Lower lobe of right lung (tissue), 2 donors: ENCODE measurements around the gene CA5B. TPM values are rescaled to one million over a fixed set of nuclear protein-coding genes. Genes with fewer than 3 reads are reported as not detected.

Experiments
- ATAC-seq, 2 donors: fragments of 200-7000 bp; cut with Tn5 transposase; one replicate each; pipeline ENCODE4 v1.9.1; 2020 to 2022; ENCODE audit warnings: mild to moderate bottlenecking in 2 of 2, moderate library complexity in 2 of 2
- DNase-seq: peaks from one replicate; pipeline ENCODE4 v3.0.0-alpha.2; 2020
- H3K27ac ChIP-seq: fragments of 200-600 bp; one replicate; pipeline ENCODE4 v1.8.0; 2022
- H3K27me3 ChIP-seq: fragments of 200-600 bp; one replicate; pipeline ENCODE4 v1.8.0; 2022; ENCODE audit warnings: low read depth
- H3K36me3 ChIP-seq: fragments of 200-600 bp; one replicate; pipeline ENCODE4 v1.8.0; 2022; ENCODE audit warnings: mild to moderate bottlenecking
- H3K4me1 ChIP-seq: fragments of 200-600 bp; one replicate; pipeline ENCODE4 v1.8.0; 2022
- H3K4me3 ChIP-seq: fragments of 200-600 bp; one replicate; pipeline ENCODE4 v1.8.0; 2022; ENCODE audit warnings: mild to moderate bottlenecking
- H3K9me3 ChIP-seq: fragments of 200-600 bp; one replicate; pipeline ENCODE4 v1.8.0; 2022
- CTCF ChIP-seq: fragments of 200-600 bp; IDR thresholded peaks from one replicate; pipeline ENCODE4 v1.8.0; 2022; ENCODE audit warnings: antibody characterized with exemption, mild to moderate bottlenecking
- intact Hi-C: fragments of 100-400 bp; cut with DNase I; formaldehyde crosslinking; loops from one replicate; pipeline ENCODE4 v1.11.0; 2022
- total RNA-seq: library from RNA; stranded (reverse); fragmentation: NEBNext Ultra II Directional; extraction: Animal tissue kit (Norgen Biotek cat#: 25700); gene quantifications from one replicate; pipeline ENCODE4 v1.2.1, GENCODE V29; 2021
- donor health status: DM: no; HTN: yes; CAD: no; lungs with severe emphysema.

CA5B gene
- total RNA-seq, 1 donor from 2014 or later: 12.6 TPM

- H3K4me1 ChIP-seq: peaks cover 16% of the 10 kb centered on the region
- no peak for ATAC-seq
- no peaks in the 10 kb centered on the region for H3K9me3 ChIP-seq
- DNase-seq: no peak
- no peaks in the 10 kb centered on the region for H3K27me3 ChIP-seq
- intact Hi-C loops: no loop called here
- TF ChIP-seq CTCF: no peak
- H3K27ac ChIP-seq: no peak overlapping the region
- no peaks in the 10 kb centered on the region for H3K36me3 ChIP-seq
- no peak overlapping the region for H3K4me3 ChIP-seq
Observed at GRCh38 chrX:15747626-15748173, 9.6 kb downstream of the CA5B start.

- ATAC-seq (no peak), DNase-seq (no peak)
- H3K9me3 ChIP-seq: no peaks in the 10 kb centered on the region
- intact Hi-C loops: no loop called here
- H3K4me1 ChIP-seq: peaks cover 16% of the 10 kb centered on the region
- H3K4me3 ChIP-seq: no peak overlapping the region
- no peaks in the 10 kb centered on the region for H3K27me3 ChIP-seq
- TF ChIP-seq CTCF: no peak
- no peaks in the 10 kb centered on the region for H3K36me3 ChIP-seq
- H3K27ac ChIP-seq: no peak overlapping the region
Observed at GRCh38 chrX:15748841-15749240, 10.8 kb downstream of the CA5B start.

GRCh38 chrX:15749642-15750610, 11.9 kb downstream of the CA5B start:
- no peak overlapping the region for H3K4me3 ChIP-seq
- peaks cover 16% of the 10 kb centered on the region for H3K4me1 ChIP-seq
- no peaks in the 10 kb centered on the region for H3K36me3 ChIP-seq
- intact Hi-C loops: no loop called here
- H3K27me3 ChIP-seq: no peaks in the 10 kb centered on the region
- ATAC-seq (peak; percentile 70 to 71), DNase-seq (peak; percentile 44)
- peak overlapping the region; percentile 81 for H3K27ac ChIP-seq
- no peaks in the 10 kb centered on the region for H3K9me3 ChIP-seq
- no peak for TF ChIP-seq CTCF

GRCh38 chrX:15750611-15751154, 12.6 kb downstream of the CA5B start:
- no peak for TF ChIP-seq CTCF
- no peaks in the 10 kb centered on the region for H3K36me3 ChIP-seq
- no peaks in the 10 kb centered on the region for H3K9me3 ChIP-seq
- ATAC-seq: peak in 1 of 2 donors; percentile 25
- no peaks in the 10 kb centered on the region for H3K27me3 ChIP-seq
- H3K4me1 ChIP-seq: peaks cover 16% of the 10 kb centered on the region
- DNase-seq: no peak
- H3K4me3 ChIP-seq: no peak overlapping the region
- H3K27ac ChIP-seq: peak overlapping the region; percentile 81
- intact Hi-C loops: no loop called here

GRCh38 chrX:15751155-15751819, 13.2 kb downstream of the CA5B start:
- H3K36me3 ChIP-seq: no peaks in the 10 kb centered on the region
- intact Hi-C loops: no loop called here
- H3K27ac ChIP-seq: peak overlapping the region; percentile 81
- no peaks in the 10 kb centered on the region for H3K27me3 ChIP-seq
- ATAC-seq (peak; percentile 76 to 79), DNase-seq (no peak)
- TF ChIP-seq CTCF: no peak
- H3K4me3 ChIP-seq: no peak overlapping the region
- peaks cover 16% of the 10 kb centered on the region for H3K4me1 ChIP-seq
- H3K9me3 ChIP-seq: no peaks in the 10 kb centered on the region
